Central memory CD8-positive, alpha-beta T cell (primary cell): ENCODE results near the gene FATE1.
"Not testable (repeated sequence)": the region's sequence is repeated elsewhere in the genome, so short reads cannot be mapped to it uniquely, and the experiment has no call there.

Experiments used
- ATAC-seq: fragments of 150-1000 bp; cut with Tn5 transposase; replicated peaks from 2 replicates; pipeline ENCODE4 v1.10.0; 2022; ENCODE audit warnings: mild to moderate bottlenecking, moderate FRiP score, moderate number of reproducible peaks; ENCODE audit not compliant: poor library complexity, severe bottlenecking; ENCODE audit errors: extremely low read depth
- DNase-seq, 2 donors: peaks; one replicate each; pipeline ENCODE4 v3.0.0; 2021; ENCODE audit warnings: low spot score in 2 of 2
- H3K27ac Mint-ChIP-seq: one replicate; pipeline ENCODE4 v1.8.0; 2022; ENCODE audit warnings: low read depth, mild to moderate bottlenecking, moderate library complexity, mixed read lengths
- H3K27me3 Mint-ChIP-seq: one replicate; pipeline ENCODE4 v1.8.0; 2022; ENCODE audit warnings: mixed read lengths
- H3K36me3 Mint-ChIP-seq: one replicate; pipeline ENCODE4 v1.8.0; 2022; ENCODE audit warnings: mild to moderate bottlenecking, moderate library complexity, mixed read lengths; ENCODE audit not compliant: insufficient read depth
- H3K4me1 Mint-ChIP-seq: one replicate; pipeline ENCODE4 v1.8.0; 2022; ENCODE audit warnings: mixed read lengths
- H3K4me3 Mint-ChIP-seq: one replicate; pipeline ENCODE4 v1.8.0; 2022; ENCODE audit warnings: mild to moderate bottlenecking, moderate library complexity, mixed read lengths
- H3K9me3 Mint-ChIP-seq: one replicate; pipeline ENCODE4 v1.8.0; 2022; ENCODE audit warnings: mixed read lengths

The FATE1 gene

DNA sequence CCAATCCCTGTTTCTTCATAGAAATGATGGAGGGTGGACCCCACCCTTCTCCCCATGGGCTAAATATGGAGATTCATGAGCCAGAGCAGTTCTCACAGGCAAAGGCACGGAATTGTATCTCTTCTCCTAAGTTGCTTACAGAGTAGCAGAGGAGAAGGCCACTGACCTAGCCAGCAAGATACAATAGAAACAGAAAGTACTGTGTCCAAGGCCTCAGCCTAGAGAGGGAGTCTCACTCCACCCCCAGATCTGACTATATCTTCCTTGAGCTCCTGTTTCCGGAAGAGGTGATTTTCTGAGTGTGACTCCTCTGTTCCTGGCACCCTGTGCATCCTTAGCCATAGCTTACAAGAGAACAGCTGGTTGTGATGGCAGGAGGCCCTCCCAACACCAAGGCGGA lies at the start of gene FATE1:
TSS of gene FATE1 (plus strand) at position 284 of the 400 bp plus-strand sequence. CDS start at position 369, 85 bp downstream.
- H3K27ac Mint-ChIP-seq: no peak within 1 kb of the TSS
- ATAC-seq (no peak), DNase-seq (no peak)
- no peak within 1 kb of the TSS for H3K4me3 Mint-ChIP-seq
- no peaks in the 10 kb centered on the region for H3K4me1 Mint-ChIP-seq
- no peaks in the 10 kb centered on the region for H3K36me3 Mint-ChIP-seq
- H3K27me3 Mint-ChIP-seq: peaks cover 20% of the 10 kb centered on the region
- H3K9me3 Mint-ChIP-seq: no peaks in the 10 kb centered on the region

GRCh38 chrX:151675121-151675746 lies 40.6 kb upstream of the FATE1 start:
- no peak overlapping the region for H3K27ac Mint-ChIP-seq
- no peak for DNase-seq

DNA sequence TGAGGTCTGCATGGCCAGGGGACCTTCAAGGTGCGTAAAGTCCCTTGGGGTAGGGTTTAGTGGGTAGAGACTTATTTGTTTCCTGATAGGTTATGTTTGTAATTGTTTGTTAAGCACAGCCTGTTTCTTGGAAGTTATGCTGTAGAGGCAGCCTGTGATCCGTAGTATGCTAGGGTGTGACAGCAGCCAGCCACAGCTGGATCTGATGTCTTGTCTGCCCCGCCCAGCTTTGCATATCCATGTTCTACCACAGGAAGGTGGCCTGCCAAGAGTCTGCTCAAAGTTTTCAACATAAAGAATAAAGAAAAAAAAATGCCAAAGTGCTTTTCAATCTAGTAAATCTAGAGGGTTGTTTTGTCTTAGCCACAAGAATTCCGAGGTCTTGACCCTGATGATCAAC lies 39.6 kb upstream of the FATE1 start:
- Mint-ChIP-seq H3K4me1 (no peaks in the 10 kb centered on the region), H3K9me3 (no peaks in the 10 kb centered on the region), H3K27ac (no peak overlapping the region), H3K36me3 (no peaks in the 10 kb centered on the region), H3K4me3 (no peak overlapping the region), H3K27me3 (peaks cover 11% of the 10 kb centered on the region)
- no peak for ATAC-seq
- no peak for DNase-seq

More at GRCh38 chrX:151675121-151675746, 40.6 kb upstream of the FATE1 start:
- H3K36me3 Mint-ChIP-seq: no peaks in the 10 kb centered on the region
- peaks cover 10% of the 10 kb centered on the region for H3K27me3 Mint-ChIP-seq
- no peaks in the 10 kb centered on the region for H3K4me1 Mint-ChIP-seq
- H3K9me3 Mint-ChIP-seq: no peaks in the 10 kb centered on the region
- H3K4me3 Mint-ChIP-seq: no peak overlapping the region
- ATAC-seq: no peak

GRCh38 chrX:151679798-151680402 lies 35.9 kb upstream of the FATE1 start:
- DNase-seq (no peak), ATAC-seq (no peak)
- Mint-ChIP-seq H3K4me3 (no peak overlapping the region), H3K27ac (no peak overlapping the region), H3K27me3 (peaks cover 24% of the 10 kb centered on the region), H3K4me1 (no peaks in the 10 kb centered on the region), H3K36me3 (no peaks in the 10 kb centered on the region), H3K9me3 (no peaks in the 10 kb centered on the region)

GRCh38 chrX:151680805-151681204 lies 35.0 kb upstream of the FATE1 start:
- no peak overlapping the region for H3K4me3 Mint-ChIP-seq
- peak; percentile 14 to 18 for DNase-seq
- peaks cover 24% of the 10 kb centered on the region for H3K27me3 Mint-ChIP-seq
- ATAC-seq: no peak
- H3K27ac Mint-ChIP-seq: no peak overlapping the region
- no peaks in the 10 kb centered on the region for H3K4me1 Mint-ChIP-seq
- no peaks in the 10 kb centered on the region for H3K36me3 Mint-ChIP-seq
- no peaks in the 10 kb centered on the region for H3K9me3 Mint-ChIP-seq

GRCh38 chrX:151687635-151688034 lies 28.2 kb upstream of the FATE1 start:
- Mint-ChIP-seq H3K4me1 (no peaks in the 10 kb centered on the region), H3K27me3 (peaks cover 8% of the 10 kb centered on the region), H3K27ac (no peak overlapping the region), H3K36me3 (no peaks in the 10 kb centered on the region), H3K9me3 (no peaks in the 10 kb centered on the region), H3K4me3 (no peak overlapping the region)
- ATAC-seq (no peak), DNase-seq (no peak)

DNA sequence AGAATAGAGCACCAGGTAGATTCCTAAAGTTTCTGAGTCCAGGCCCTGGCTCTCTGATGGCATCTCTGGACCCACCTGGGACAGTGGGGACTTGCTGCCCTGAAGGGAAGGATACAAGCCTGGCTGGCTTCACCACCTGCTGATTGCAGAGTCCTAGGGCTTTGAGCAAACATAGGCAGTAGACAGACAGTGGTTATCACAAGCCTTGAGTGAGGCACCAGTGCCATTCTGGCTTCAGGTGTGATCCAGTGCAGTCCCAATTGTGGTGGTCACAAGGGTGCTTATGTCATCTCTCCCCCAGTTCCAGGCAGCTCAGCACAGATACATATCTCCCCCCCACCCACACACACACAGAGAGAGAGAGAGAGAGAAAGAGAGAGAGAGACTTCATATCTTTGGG lies 27.1 kb upstream of the FATE1 start:
- Mint-ChIP-seq H3K9me3 (no peaks in the 10 kb centered on the region), H3K36me3 (no peaks in the 10 kb centered on the region), H3K27ac (no peak overlapping the region), H3K4me3 (no peak overlapping the region), H3K27me3 (peaks cover 8% of the 10 kb centered on the region), H3K4me1 (no peaks in the 10 kb centered on the region)
- DNase-seq (no peak), ATAC-seq (no peak)

- Mint-ChIP-seq H3K36me3 (no peaks in the 10 kb centered on the region), H3K9me3 (no peaks in the 10 kb centered on the region), H3K27me3 (peaks cover 12% of the 10 kb centered on the region), H3K27ac (no peak overlapping the region), H3K4me3 (no peak overlapping the region), H3K4me1 (no peaks in the 10 kb centered on the region)
- DNase-seq (no peak), ATAC-seq (no peak)
These were observed 23.0 kb upstream of the FATE1 start for GRCh38 chrX:151692825-151693224.

DNA sequence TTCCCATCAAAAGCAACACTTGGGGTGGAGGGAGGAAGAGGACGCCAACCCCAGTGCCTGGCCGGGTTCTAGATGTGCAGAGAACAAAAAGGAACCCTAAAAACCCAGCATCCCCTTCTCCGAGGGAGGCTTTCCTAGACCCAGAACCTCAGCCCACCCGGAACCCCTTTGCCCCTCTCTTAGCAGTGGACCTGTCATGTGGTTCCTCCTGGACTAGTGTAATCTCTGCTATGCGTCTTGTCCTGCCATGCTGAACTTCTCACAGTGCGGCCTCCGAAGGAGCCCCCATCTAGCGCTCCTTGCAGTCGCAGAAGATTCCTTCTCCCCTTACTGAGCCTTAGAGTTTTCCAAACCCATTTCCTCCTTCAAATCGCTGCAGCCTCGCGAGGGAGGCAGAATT lies 21.7 kb upstream of the FATE1 start:
- H3K36me3 Mint-ChIP-seq: no peaks in the 10 kb centered on the region
- H3K4me3 Mint-ChIP-seq: no peak overlapping the region
- H3K9me3 Mint-ChIP-seq: no peaks in the 10 kb centered on the region
- no peak overlapping the region for H3K27ac Mint-ChIP-seq
- DNase-seq (no peak), ATAC-seq (no peak)
- peaks cover 12% of the 10 kb centered on the region for H3K27me3 Mint-ChIP-seq
- H3K4me1 Mint-ChIP-seq: no peaks in the 10 kb centered on the region

DNA sequence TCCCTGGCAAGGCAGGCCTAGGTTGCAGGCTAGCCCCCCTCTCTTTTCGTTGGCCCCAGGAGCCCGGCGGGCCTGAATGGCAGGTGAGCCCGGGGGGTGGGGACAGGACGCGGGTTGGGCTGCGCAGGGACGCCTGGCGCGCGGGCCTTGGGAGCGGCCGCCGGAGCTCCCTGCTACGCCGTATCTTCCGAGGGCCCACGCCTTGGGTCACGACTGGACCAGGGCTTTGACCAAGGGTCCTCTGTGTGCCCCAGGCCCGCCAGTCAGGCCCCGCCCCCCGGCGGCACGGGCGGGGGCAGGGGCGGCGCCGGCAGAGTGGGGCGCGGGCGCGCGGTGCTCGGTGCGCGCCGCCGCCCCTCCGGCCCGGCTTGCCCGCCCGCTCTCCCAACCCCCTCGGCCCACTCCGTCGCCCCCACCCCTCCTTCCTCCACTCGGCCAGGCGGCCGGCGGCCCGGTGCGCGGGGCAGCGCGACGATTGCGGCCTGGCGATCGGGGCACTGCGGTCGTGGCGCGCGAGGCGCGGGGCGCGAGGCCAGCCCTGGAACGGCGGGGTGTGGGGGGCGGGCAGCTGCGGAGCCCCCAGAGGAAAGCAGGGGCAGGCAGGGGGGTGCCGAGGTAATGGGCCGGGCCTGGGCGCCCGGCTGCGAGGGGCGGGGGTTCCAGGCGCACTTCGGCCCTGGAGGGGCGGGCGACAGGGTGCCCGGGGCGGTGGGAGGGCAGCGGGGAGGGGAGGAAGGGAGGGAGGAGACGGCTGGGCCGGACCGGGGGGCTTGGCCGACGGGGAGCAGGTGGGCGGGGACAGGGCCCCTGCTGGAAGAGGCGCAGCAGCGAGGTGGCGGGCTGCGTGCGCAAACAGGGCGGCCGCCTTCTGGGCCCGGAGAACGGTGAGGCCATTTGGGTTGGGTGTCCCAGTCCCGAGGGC lies 20.9 kb upstream of the FATE1 start, which contains the start of gene PRRG3:
TSS of gene PRRG3 (plus strand) at position 798 of the 922 bp plus-strand sequence. CDS start 3,357 bp downstream, outside the sequence.
- Mint-ChIP-seq H3K27me3 (peaks cover 12% of the 10 kb centered on the region), H3K4me1 (no peaks in the 10 kb centered on the region), H3K36me3 (no peaks in the 10 kb centered on the region), H3K9me3 (no peaks in the 10 kb centered on the region), H3K4me3 (no peak within 1 kb of the TSS), H3K27ac (no peak within 1 kb of the TSS)
- DNase-seq: no peak
- ATAC-seq: no peak

GRCh38 chrX:151695583-151696340 lies 20.1 kb upstream of the FATE1 start:
- H3K27me3 Mint-ChIP-seq: peaks cover 12% of the 10 kb centered on the region
- no peak for DNase-seq
- no peak for ATAC-seq
- H3K27ac Mint-ChIP-seq: no peak overlapping the region
- no peaks in the 10 kb centered on the region for H3K4me1 Mint-ChIP-seq
- H3K36me3 Mint-ChIP-seq: no peaks in the 10 kb centered on the region
- H3K9me3 Mint-ChIP-seq: no peaks in the 10 kb centered on the region
- H3K4me3 Mint-ChIP-seq: no peak overlapping the region

DNA sequence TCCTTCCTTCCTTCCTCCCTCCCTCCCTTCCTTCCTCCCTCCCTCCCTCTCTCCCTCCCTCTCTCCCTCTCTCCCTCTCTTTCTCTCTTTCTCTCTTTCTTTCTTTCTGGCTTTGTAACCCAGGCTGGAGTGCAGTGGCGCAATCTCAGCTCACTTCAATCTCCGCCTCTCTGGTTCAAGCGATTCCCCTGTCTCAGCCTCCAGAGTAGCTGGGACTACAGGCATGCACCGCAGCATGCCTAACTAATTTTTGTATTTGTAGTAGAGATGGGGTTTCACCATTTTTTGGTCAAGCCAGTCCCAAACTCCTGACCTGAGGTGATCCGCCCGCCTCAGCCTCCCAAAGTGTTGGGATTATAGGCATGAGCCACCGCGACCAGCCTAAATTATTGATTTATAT lies 18.8 kb upstream of the FATE1 start:
- H3K36me3 Mint-ChIP-seq, DNase-seq, H3K4me3 Mint-ChIP-seq, H3K9me3 Mint-ChIP-seq, H3K4me1 Mint-ChIP-seq, ATAC-seq, H3K27ac Mint-ChIP-seq: not testable (repeated sequence)
- peaks cover 12% of the 10 kb centered on the region for H3K27me3 Mint-ChIP-seq
